ENCODE measurements around the gene TMCO4. TPM values are rescaled to one million over a fixed set of nuclear protein-coding genes. Genes with fewer than 3 reads are reported as not detected.
"Not testable (repeated sequence)": the region's sequence is repeated elsewhere in the genome, so short reads cannot be mapped to it uniquely, and the experiment has no call there.

The TMCO4 gene
- total RNA-seq, 4 donors from 2014 or later, result 16.1 to 36.2 (median 26.9) TPM

GRCh38 chr1:19794583-19794982 lies 5.1 kb downstream of the TMCO4 start:
- peaks cover 4 to 14% (median 13%) of the 10 kb centered on the region in 4 donors for H3K4me1 ChIP-seq
- no peak for DNase-seq
- H3K9me3 ChIP-seq, result no peaks in the 10 kb centered on the region
- no peaks in the 10 kb centered on the region for H3K27me3 ChIP-seq
- no peak overlapping the region for H3K27ac ChIP-seq
- 83 to 86% methylated on average over 4 of the region's 4 CpGs for WGBS, 2 donors (ENCODE audit: low coverage in 1 of 2)
- in situ Hi-C loops (cut with MboI; ENCODE audit: low pct_ligation_motif_present in 1 of 4, low pct_unique_long_range_greater_than_20kb in 1 of 4, low sequenced_read_pairs in 3 of 4) (no loop called here), intact Hi-C loops (cut with DNase I; ENCODE audit: low total_unique reads) (no loop called here)
- H3K36me3 ChIP-seq, result peaks cover 0 to 8% (median 0%) of the 10 kb centered on the region in 4 donors
- no peak overlapping the region for H3K4me3 ChIP-seq
- TF ChIP-seq, protein P1, sequence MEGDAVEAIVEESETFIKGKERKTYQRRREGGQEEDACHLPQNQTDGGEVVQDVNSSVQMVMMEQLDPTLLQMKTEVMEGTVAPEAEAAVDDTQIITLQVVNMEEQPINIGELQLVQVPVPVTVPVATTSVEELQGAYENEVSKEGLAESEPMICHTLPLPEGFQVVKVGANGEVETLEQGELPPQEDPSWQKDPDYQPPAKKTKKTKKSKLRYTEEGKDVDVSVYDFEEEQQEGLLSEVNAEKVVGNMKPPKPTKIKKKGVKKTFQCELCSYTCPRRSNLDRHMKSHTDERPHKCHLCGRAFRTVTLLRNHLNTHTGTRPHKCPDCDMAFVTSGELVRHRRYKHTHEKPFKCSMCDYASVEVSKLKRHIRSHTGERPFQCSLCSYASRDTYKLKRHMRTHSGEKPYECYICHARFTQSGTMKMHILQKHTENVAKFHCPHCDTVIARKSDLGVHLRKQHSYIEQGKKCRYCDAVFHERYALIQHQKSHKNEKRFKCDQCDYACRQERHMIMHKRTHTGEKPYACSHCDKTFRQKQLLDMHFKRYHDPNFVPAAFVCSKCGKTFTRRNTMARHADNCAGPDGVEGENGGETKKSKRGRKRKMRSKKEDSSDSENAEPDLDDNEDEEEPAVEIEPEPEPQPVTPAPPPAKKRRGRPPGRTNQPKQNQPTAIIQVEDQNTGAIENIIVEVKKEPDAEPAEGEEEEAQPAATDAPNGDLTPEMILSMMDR (IDR thresholded peaks at IDR 0.05), result no peak
- no peak for TF ChIP-seq POLR2A (IDR thresholded peaks at IDR 0.05)
- TF ChIP-seq POLR2AphosphoS5 (IDR thresholded peaks at IDR 0.05), result no peak
- TF ChIP-seq EP300 (IDR thresholded peaks at IDR 0.05; ENCODE audit: low read depth), result no peak

GRCh38 chr1:19793360-19794046 lies 6.2 kb downstream of the TMCO4 start:
- H3K27me3 ChIP-seq, result no peaks in the 10 kb centered on the region
- H3K4me3 ChIP-seq, result no peak overlapping the region
- H3K36me3 ChIP-seq, result peaks cover 0 to 8% (median 0%) of the 10 kb centered on the region in 4 donors
- TF ChIP-seq POLR2A (IDR thresholded peaks at IDR 0.05), result no peak
- TF ChIP-seq EP300 (IDR thresholded peaks at IDR 0.05; ENCODE audit: low read depth), result no peak
- TF ChIP-seq, protein P1 (IDR thresholded peaks at IDR 0.05), result no peak
- no peak for TF ChIP-seq POLR2AphosphoS5 (IDR thresholded peaks at IDR 0.05)
- H3K27ac ChIP-seq, result no peak overlapping the region
- in situ Hi-C loops (cut with MboI; ENCODE audit: low pct_ligation_motif_present in 1 of 4, low pct_unique_long_range_greater_than_20kb in 1 of 4, low sequenced_read_pairs in 3 of 4) (no loop called here), intact Hi-C loops (cut with DNase I; ENCODE audit: low total_unique reads) (no loop called here)
- no peaks in the 10 kb centered on the region for H3K9me3 ChIP-seq
- no peak for DNase-seq
- WGBS, 2 donors (ENCODE audit: low coverage in 1 of 2), result 67 to 85% methylated on average over 2 to 6 of the region's 6 CpGs
- H3K4me1 ChIP-seq, result peaks cover 0 to 6% (median 4%) of the 10 kb centered on the region in 4 donors

- H3K4me3 ChIP-seq, result no peak overlapping the region
- H3K4me1 ChIP-seq, result no peaks in the 10 kb centered on the region
- H3K9me3 ChIP-seq, result no peaks in the 10 kb centered on the region
- TF ChIP-seq, protein P1 (IDR thresholded peaks at IDR 0.05), result no peak
- TF ChIP-seq EP300 (IDR thresholded peaks at IDR 0.05; ENCODE audit: low read depth) (no peak), POLR2AphosphoS5 (IDR thresholded peaks at IDR 0.05) (no peak), POLR2A (IDR thresholded peaks at IDR 0.05) (no peak)
- in situ Hi-C loops (cut with MboI; ENCODE audit: low pct_ligation_motif_present in 1 of 4, low pct_unique_long_range_greater_than_20kb in 1 of 4, low sequenced_read_pairs in 3 of 4), result no loop called here
- WGBS, 2 donors (ENCODE audit: low coverage in 1 of 2), result 83 to 100% methylated on average over 2 to 4 of the region's 4 CpGs
- intact Hi-C loops (cut with DNase I; ENCODE audit: low total_unique reads), result no loop called here
- H3K36me3 ChIP-seq, result peaks cover 0 to 8% (median 0%) of the 10 kb centered on the region in 4 donors
- no peak overlapping the region for H3K27ac ChIP-seq
- no peak for DNase-seq
- no peaks in the 10 kb centered on the region for H3K27me3 ChIP-seq
Measured at GRCh38 chr1:19792237-19793002, 7.3 kb downstream of the TMCO4 start.

- H3K27ac ChIP-seq; H3K27me3 ChIP-seq; in situ Hi-C loops (cut with MboI; ENCODE audit: low pct_ligation_motif_present in 1 of 4, low pct_unique_long_range_greater_than_20kb in 1 of 4, low sequenced_read_pairs in 3 of 4); H3K36me3 ChIP-seq; DNase-seq; H3K4me1 ChIP-seq; H3K4me3 ChIP-seq; H3K9me3 ChIP-seq; intact Hi-C loops (cut with DNase I; ENCODE audit: low total_unique reads): not testable (repeated sequence)
- WGBS, 2 donors (ENCODE audit: low coverage in 1 of 2), result 86 to 88% methylated on average over 4 to 9 of the region's 9 CpGs
Measured at GRCh38 chr1:19790061-19790975, 9.4 kb downstream of the TMCO4 start.

All from transverse colon (tissue), 4 donors.